Activated CD8-positive, alpha-beta T cell treated with anti-CD3 and anti-CD28 coated beads for 36 hours (primary cell): ENCODE measurements around the gene PAX7. TPM values are rescaled to one million over a fixed set of nuclear protein-coding genes. Genes with fewer than 3 reads are reported as not detected.

Experiments
- ATAC-seq: fragments of 200-7000 bp; cut with Tn5 transposase; one replicate; pipeline ENCODE4 v1.10.0; 2021; ENCODE audit warnings: mild to moderate bottlenecking, moderate library complexity
- CTCF ChIA-PET: fragments of 350-600 bp; sonication (Branson Sonifier 250); formaldehyde crosslinking; loops from one replicate; lab custom pipeline; 2021; ENCODE audit warnings: antibody characterized with exemption; lab: Charles Lee
- POLR2A ChIA-PET: fragments of 350-600 bp; sonication (Branson Sonifier 250); formaldehyde crosslinking; loops from one replicate; lab custom pipeline; 2021; ENCODE audit warnings: antibody characterized with exemption; lab: Charles Lee
- DNase-seq: peaks from one replicate; pipeline ENCODE4 v3.0.0-alpha.2; 2020
- H3K27ac Mint-ChIP-seq: one replicate; pipeline ENCODE4 v1.8.0; 2021; ENCODE audit warnings: mild to moderate bottlenecking, mixed read lengths
- H3K27me3 Mint-ChIP-seq: one replicate; pipeline ENCODE4 v1.8.0; 2021; ENCODE audit warnings: mixed read lengths
- H3K36me3 Mint-ChIP-seq: one replicate; pipeline ENCODE4 v1.8.0; 2021; ENCODE audit warnings: low read depth, mixed read lengths
- H3K4me1 Mint-ChIP-seq: one replicate; pipeline ENCODE4 v1.8.0; 2021; ENCODE audit warnings: low read depth, mixed read lengths
- H3K4me3 Mint-ChIP-seq: one replicate; pipeline ENCODE4 v1.8.0; 2021; ENCODE audit warnings: mild to moderate bottlenecking, moderate library complexity, mixed read lengths
- H3K9me3 Mint-ChIP-seq: one replicate; pipeline ENCODE4 v1.8.0; 2021; ENCODE audit warnings: mixed read lengths
- intact Hi-C: fragments of 100-400 bp; cut with micrococcal nuclease; formaldehyde crosslinking; loops from one replicate; pipeline ENCODE4 v1.10.0; 2022
- total RNA-seq, 2 experiments: library from RNA; stranded (reverse); gene quantifications; one replicate each; pipeline ENCODE4 v1.2.3, GENCODE V29; 2021
- TF ChIP-seq, protein P1 (sequence below): fragments of 200-600 bp; IDR thresholded peaks from one replicate; pipeline ENCODE4 v1.8.0; 2022; ENCODE audit warnings: antibody characterized with exemption, mild to moderate bottlenecking

PAX7 gene
- total RNA-seq, 2 experiments from 2014 or later = not detected

- Mint-ChIP-seq H3K27ac (no peak overlapping the region), H3K36me3 (no peaks in the 10 kb centered on the region), H3K4me3 (no peak overlapping the region), H3K27me3 (peaks cover 54% of the 10 kb centered on the region), H3K9me3 (no peaks in the 10 kb centered on the region), H3K4me1 (peaks cover 7% of the 10 kb centered on the region)
- intact Hi-C loops = no loop called here
- TF ChIP-seq, protein P1, sequence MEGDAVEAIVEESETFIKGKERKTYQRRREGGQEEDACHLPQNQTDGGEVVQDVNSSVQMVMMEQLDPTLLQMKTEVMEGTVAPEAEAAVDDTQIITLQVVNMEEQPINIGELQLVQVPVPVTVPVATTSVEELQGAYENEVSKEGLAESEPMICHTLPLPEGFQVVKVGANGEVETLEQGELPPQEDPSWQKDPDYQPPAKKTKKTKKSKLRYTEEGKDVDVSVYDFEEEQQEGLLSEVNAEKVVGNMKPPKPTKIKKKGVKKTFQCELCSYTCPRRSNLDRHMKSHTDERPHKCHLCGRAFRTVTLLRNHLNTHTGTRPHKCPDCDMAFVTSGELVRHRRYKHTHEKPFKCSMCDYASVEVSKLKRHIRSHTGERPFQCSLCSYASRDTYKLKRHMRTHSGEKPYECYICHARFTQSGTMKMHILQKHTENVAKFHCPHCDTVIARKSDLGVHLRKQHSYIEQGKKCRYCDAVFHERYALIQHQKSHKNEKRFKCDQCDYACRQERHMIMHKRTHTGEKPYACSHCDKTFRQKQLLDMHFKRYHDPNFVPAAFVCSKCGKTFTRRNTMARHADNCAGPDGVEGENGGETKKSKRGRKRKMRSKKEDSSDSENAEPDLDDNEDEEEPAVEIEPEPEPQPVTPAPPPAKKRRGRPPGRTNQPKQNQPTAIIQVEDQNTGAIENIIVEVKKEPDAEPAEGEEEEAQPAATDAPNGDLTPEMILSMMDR = no peak
- CTCF ChIA-PET = no interaction called here
- DNase-seq (no peak), ATAC-seq (no peak)
- POLR2A ChIA-PET = no interaction called here
Observed at GRCh38 chr1:18716785-18717678, 86.4 kb downstream of the PAX7 start.

- no peak for DNase-seq
Observed at GRCh38 chr1:18719786-18720451, 89.3 kb downstream of the PAX7 start.

GRCh38 chr1:18721041-18721440, 90.4 kb downstream of the PAX7 start:
- Mint-ChIP-seq H3K4me1 (peaks cover 7% of the 10 kb centered on the region), H3K36me3 (no peaks in the 10 kb centered on the region), H3K27ac (no peak overlapping the region), H3K9me3 (no peaks in the 10 kb centered on the region), H3K4me3 (no peak overlapping the region), H3K27me3 (peaks cover 58% of the 10 kb centered on the region)
- ATAC-seq (no peak), DNase-seq (no peak)
- ChIA-PET CTCF (no interaction called here), POLR2A (no interaction called here)
- intact Hi-C loops = no loop called here
- TF ChIP-seq, protein P1 = no peak

More at GRCh38 chr1:18719786-18720451, 89.3 kb downstream of the PAX7 start:
- TF ChIP-seq, protein P1 = no peak
- CTCF ChIA-PET = no interaction called here
- POLR2A ChIA-PET = no interaction called here
- Mint-ChIP-seq H3K4me1 (peaks cover 7% of the 10 kb centered on the region), H3K27me3 (peaks cover 58% of the 10 kb centered on the region), H3K36me3 (no peaks in the 10 kb centered on the region), H3K27ac (no peak overlapping the region), H3K9me3 (no peaks in the 10 kb centered on the region), H3K4me3 (no peak overlapping the region)
- no peak for ATAC-seq
- intact Hi-C loops = no loop called here

DNA sequence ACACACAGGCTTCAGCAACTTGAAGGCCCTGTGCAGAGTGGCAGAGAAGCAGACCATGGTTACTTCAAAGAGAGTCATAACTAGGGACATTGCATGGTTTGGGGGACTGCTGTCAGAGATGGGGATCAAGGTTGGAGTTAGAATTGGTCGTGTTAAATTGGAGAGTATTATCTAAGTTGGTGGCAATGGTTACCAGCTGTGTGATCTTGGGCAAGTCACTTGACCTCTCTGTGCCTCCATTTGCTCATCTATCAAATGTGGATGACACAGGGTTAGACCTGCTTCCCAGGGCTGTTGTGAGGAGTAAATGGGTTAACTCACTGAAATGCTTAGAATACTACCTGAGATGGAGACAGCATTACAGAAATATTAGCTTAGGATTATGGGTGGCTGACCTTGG, 91.1 kb downstream of the PAX7 start:
- Mint-ChIP-seq H3K4me3 (no peak overlapping the region), H3K9me3 (no peaks in the 10 kb centered on the region), H3K27me3 (peaks cover 53% of the 10 kb centered on the region), H3K4me1 (peaks cover 4% of the 10 kb centered on the region), H3K36me3 (no peaks in the 10 kb centered on the region), H3K27ac (no peak overlapping the region)
- TF ChIP-seq, protein P1 = no peak
- intact Hi-C loops = no loop called here
- CTCF ChIA-PET = no interaction called here
- ATAC-seq (no peak), DNase-seq (no peak)
- POLR2A ChIA-PET = interaction anchor here (1.0 kb wide), 1 partner anchor 12 kb away, joined by 3 read pairs; no protein-coding TSS in a partner anchor

DNA sequence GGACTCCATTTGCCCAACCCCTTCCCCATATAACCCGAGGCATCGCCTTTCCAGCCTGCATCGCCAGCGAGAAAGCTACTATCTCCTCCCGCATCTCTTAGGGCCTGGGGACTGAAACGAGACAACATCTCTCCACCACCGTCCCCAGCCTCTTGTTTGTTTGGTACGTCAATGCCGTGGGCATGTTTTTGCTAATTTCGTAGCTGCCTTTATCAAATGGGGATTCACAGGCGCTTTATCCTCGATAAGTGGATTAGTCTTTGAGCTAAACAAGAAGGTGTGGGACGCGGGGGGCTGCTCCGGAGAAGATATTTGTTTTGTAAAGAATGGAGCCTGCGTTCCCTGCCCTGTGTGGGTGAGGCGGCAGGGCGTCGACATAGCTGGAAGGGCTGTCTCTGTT, 91.6 kb downstream of the PAX7 start:
- H3K9me3 Mint-ChIP-seq = no peaks in the 10 kb centered on the region
- no peak overlapping the region for H3K27ac Mint-ChIP-seq
- ATAC-seq = no peak
- TF ChIP-seq, protein P1 = no peak
- POLR2A ChIA-PET = interaction anchor here (1.0 kb wide), 1 partner anchor 12 kb away, joined by 3 read pairs; no protein-coding TSS in a partner anchor
- intact Hi-C loops = no loop called here
- no peak overlapping the region for H3K4me3 Mint-ChIP-seq
- no peaks in the 10 kb centered on the region for H3K36me3 Mint-ChIP-seq
- H3K4me1 Mint-ChIP-seq = peaks cover 3% of the 10 kb centered on the region
- no peak for DNase-seq
- CTCF ChIA-PET = no interaction called here
- peaks cover 57% of the 10 kb centered on the region for H3K27me3 Mint-ChIP-seq
